HG03571 (cell line): ENCODE results near the gene CLMP.
A peak's percentile ranks its signal among the peaks of the same experiment; 100 is the strongest.
"Not testable (repeated sequence)": the region's sequence is repeated elsewhere in the genome, so short reads cannot be mapped to it uniquely, and the experiment has no call there.

Experiments
- ATAC-seq: cut with Tn5 transposase; IDR thresholded peaks from one replicate; pipeline ENCODE4 v1.9.1; 2021; ENCODE audit not compliant: unreplicated experiment

Gene CLMP

DNA sequence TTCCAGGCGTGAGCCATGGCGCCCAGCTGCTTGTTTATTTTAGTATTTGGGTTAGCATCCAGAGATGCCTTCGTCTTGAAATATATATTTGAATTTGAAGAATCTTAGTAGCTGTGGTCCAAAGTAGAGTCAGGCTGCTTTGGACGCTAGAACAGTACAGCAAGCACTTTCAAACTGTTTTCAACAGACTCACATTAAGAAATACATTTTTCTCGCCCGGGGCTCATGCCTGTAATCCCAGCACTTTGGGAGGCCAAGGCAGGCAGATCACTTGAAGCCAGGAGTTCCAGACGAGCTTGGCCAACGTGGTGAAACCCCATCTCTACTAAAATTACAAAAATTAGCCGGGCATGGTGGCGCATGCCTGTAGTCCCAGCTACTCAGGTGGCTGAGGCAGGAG is 106.2 kb downstream of the CLMP start:
- not testable (repeated sequence) for ATAC-seq

DNA sequence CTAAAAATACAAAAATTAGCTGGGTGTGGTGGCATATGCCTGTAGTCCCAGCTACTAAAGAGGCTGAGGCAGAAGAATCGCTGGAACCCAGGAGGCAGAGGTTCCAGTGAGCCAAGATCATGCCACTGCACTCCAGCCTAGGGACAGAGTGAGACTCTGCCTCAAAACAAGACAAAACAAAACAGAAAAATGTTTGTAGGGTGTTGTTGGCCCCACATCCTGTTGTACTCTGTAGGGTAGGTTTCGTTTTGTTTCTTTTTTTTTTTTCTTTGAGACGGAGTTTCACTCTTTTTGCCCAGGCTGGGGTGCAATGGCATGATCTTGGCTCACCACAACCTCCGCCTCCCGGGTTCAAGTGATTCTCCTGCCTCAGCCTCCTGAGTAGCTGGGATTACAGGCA is 107.4 kb downstream of the CLMP start:
- ATAC-seq, result peak; percentile 86

DNA sequence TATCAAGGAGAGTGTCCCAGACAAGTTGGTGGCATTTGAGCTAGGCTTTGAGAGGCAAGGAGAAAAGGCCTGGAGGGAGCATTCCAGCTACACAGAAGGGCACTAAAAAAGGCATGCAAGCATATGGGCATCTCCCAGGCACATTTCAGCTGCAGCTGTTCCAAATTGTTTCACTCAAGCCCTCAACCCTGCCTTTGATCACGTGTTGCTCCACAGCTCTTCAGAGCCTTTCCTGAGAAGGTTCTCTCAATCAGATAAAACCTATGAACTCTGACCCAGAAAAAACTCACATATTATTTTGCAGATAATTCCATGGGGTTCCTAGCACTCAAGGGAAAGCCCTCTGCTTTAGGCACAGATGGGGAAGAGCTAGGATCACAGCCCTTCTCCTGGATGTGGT is 108.7 kb downstream of the CLMP start:
- ATAC-seq, result no peak

DNA sequence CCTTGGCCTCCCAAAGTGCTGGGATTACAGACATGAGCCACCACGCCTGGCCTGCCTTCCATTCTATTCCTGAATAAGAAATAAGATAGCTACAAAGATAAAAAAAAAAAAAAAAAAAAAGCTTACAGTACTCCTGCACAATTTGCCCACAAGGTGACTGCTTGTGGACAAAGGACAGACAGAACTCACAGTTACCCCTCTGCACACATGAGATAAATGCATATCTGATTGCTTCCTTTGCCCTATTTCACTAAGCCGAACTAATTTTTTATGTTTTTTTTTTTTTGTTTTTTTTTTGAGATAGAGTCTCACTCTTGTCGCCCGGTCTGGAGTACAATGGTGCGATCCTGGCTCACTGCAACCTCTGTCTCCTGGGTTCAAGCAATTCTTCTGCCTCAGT is 109.6 kb downstream of the CLMP start:
- ATAC-seq, result no peak

DNA sequence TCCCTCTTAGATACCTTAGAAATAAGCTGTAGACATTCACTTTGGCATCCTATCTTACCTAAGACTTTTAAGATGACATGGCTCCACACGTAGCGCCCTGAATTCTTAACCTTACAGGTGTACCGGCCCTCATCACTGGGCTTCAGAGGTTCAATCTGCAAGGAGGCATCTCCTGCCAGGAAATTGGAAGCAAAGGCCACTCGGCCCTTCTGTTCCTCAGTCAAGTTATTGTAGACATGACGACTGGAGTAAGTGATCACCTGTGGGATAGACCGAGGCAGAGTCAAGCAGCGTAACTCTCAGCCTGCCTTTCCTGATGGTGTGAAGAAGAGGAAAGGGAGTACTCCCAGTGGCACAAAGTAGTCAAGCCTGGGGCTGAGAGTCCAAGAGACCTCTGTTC is 110.6 kb downstream of the CLMP start:
- ATAC-seq, result no peak

DNA sequence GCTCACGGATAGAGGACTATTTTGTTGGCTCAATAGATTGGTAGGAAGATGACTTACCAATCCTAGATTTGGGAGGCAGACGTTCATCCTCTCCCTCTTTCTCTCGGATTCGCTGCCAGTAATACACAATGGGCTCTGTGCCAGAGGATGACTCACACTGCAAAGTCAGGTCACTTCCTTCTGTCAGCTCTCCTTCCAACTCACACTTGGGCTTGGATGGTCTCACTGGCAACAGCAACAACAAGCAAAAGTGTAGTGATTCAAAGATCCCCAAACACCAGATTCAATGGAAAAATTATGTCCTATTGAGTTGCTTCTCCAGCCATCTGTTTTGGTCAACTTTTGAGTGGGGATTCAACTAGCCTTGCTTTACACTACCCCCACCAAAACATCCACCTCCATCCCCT is 111.4 kb downstream of the CLMP start:
- no peak for ATAC-seq

DNA sequence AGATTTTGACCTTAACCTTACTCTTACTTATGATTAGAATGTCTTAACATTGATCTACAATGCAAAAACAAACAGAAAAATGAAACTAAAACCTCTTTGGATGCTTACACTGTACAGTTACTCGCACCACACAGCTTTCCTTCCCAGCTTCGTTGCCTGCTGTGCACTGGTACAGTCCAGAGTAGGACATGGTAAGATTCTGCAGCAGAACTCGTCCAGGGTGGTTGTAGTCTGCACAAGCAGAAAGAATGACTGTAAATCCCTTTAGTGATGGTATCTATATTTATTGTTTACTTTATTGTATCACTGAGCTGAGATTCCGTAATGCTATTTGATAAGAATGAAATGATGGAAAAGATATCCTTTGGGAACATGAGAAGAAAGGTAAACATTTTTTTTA is 112.1 kb downstream of the CLMP start:
- ATAC-seq, result no peak

DNA sequence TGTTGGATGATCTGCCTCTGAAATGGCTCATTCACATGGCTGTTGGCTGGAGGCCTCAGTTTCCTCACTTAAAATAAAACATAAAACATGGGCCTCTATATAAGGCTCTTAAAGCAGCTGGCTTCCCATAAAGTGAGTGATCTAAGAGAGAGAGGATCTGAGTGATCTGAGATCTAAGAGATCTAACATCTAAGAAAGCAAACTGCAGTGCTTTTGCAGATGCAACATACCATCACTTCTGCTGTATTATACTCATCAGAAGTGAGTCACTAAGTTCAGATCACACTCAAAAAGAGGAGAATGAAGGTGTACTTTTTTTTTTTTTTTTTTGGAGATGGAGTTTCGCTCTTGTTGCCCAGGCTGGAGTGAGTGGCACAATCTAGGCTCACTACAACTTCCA is 115.0 kb downstream of the CLMP start:
- ATAC-seq, result no peak

DNA sequence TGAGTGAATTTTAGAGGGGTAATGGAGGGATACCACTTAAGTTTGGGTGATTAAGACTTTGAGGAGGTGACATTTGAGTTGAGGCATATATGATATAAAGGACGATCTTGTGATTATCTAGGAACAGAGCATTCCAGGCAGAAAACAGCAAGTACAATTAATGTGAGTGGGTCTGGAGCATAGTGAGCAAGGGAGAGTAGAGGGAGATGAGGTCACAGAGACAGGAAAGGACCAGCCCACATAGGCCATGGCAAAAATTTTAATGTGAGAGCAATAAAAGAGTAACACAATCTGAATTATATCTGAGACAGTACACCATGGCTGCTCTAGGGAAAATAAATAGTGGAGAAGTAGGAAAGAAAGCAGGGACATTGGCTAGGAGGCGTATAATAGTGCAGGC is 118.6 kb downstream of the CLMP start:
- no peak for ATAC-seq

DNA sequence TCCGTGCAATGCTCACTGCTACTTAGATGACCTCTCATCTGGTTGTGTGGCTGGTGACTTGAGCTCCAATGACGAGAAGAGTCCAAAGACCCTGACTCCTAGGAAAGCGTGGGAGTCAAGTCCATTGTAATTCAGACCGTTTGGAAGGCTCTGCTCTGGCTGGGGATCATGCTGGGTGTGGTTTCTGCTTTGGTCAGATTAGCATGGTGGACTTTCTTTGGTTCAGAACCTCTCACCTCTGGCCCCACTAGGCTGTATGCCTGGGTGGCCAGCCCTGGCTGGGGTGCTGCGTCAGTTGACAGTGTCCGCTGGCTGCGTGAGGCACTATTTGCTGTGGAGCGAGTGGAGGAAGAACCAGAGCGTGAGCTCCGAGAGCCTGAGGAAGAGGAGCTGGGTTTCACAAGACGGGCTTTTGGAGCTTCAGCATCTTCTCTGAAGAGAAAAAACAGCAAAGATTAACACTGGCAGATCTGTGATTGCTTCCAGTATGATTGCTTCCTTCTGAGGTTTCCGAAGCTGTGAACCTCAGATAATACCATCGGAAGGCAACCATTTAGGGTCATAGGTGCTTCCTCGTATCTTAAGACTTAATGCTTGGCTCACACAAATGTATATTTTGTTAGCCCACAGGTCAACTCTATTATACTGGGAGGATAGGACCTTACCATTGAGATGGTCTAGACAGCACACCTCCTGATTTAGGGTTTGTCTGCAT is 121.5 kb downstream of the CLMP start:
- no peak for ATAC-seq

DNA sequence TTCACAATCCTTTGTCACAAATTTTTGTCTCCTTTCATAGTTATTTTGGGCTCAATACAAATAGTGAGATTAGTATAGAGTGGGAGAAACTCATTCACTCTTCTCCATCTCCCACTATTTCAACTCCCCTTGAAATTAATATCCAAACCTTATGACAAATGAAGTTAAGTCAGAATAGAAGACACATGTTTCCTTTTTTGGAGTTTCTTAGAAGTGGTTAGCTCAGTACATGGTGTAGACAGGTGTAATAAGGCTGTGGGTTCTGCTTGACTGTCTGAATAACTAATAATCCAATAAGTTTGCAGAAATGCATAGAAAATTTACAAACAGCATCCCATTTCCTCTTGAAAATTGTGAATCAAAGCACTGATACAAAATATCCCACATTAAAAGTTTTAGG is 122.3 kb downstream of the CLMP start:
- ATAC-seq, result no peak

DNA sequence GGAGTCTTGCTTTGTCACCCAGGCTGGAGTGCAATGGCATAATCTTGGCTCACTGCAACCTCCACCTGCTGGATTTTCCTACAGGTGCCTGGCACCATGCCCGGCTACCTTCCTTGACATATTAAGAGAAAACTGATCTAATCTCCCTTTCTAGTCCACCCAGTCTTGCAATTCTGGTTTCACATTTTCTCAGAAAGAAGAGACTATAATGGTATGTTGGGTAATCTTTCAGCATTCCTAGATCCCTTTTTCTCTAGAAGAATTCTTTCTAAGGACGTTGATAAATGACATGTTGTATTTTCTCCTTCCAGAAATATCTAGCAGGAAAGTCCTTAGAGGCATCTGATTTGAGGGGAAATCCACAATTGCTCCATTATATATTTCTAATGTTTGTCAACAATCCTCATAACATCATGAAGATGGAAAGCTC is 122.7 kb downstream of the CLMP start:
- no peak for ATAC-seq

DNA sequence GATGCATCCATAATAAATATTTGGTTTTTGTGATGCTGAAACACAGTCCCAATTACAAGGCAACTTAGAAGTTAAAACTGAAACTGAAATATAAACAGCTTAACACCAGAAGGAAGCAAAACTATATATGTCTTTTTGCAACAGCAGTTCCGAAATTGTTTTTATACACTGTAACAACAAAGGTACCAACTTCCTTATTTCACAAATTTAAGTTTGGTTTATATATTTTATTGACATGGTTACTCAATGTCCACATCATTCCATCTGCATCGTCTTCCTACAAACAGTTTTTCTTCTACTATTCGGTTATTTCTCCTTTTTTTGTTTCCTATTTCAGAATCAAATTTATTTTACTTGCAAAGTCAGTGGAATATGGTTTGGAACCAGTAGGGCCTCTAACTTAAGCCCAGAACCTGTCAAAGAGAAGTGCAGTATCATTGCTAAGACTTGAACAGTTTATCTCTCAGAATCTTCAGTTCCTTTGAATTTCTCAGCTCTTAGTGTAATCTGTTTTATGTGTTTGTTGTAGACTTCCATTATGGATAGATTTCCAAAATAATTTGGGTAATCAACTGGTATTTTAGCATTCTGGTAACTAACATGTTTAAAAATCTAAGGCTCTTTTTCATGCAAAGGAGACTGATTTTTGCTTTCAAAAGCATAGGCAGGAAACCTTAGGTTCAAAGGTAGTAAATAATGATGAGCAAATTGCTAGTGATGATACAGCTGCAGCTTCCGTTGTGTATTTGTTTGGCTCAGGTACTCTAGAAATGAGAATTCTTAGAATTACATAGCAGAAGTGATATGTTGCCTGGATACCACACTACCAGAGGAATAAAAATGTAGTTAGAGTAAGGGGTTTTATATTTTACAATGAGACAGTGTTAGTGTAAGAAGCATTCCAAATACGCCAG is 124.9 kb downstream of the CLMP start:
- peak; percentile 53 for ATAC-seq

DNA sequence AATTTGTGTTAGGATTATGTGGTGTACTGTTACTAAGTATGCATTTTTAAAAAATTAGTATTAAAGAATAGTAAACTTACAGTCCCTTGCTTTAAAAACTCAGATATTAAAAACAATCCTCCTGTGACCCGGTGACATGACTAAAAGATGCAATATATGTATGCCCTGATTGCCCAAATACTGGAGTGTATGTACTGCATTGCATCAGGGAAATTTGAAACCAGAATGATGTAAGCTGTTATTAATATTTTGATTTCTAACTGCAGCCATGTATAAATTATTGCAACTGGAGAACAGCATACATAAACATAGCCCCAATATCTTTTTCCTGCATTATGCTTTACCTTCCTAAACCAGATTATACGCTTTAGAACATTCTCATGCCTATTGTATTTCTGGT is 129.4 kb downstream of the CLMP start:
- ATAC-seq, result no peak

DNA sequence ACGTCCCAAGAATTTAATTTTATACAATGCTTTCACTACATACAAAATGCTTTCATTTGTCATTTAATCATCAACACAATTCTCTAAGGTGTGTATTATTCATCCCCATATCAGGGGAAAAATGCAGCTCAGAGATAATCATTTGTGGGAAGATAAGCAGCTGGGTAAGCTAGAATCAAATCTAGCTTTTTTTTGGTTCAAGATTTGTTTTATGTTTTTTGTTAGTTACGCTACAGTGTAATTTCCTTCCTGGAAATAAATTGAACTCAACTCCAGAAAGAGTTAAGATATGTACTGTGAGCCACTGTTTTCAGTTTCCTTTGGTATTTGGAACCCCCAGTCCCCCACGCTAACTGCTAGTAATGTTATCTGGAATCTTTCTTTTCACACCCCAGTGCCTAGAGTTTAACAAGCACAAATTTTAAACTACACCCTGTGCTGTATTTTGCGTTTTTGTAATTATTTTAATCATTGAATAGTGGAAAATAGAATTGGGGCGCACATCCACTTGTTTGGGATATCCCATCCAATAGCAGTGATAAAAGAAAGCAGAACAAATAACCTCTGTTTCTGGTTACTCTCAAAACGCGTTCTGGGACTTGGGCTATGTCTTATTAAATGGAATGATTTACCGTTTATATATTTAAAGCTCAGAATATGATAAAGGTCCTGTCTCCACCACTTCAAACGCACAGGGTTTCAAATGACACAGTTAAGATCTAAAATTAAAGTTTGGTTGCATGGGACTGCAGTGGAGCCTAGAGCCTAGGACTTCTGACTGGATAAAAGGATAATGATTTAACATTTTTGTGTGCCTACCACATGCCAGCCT is 131.0 kb downstream of the CLMP start:
- ATAC-seq, result no peak

DNA sequence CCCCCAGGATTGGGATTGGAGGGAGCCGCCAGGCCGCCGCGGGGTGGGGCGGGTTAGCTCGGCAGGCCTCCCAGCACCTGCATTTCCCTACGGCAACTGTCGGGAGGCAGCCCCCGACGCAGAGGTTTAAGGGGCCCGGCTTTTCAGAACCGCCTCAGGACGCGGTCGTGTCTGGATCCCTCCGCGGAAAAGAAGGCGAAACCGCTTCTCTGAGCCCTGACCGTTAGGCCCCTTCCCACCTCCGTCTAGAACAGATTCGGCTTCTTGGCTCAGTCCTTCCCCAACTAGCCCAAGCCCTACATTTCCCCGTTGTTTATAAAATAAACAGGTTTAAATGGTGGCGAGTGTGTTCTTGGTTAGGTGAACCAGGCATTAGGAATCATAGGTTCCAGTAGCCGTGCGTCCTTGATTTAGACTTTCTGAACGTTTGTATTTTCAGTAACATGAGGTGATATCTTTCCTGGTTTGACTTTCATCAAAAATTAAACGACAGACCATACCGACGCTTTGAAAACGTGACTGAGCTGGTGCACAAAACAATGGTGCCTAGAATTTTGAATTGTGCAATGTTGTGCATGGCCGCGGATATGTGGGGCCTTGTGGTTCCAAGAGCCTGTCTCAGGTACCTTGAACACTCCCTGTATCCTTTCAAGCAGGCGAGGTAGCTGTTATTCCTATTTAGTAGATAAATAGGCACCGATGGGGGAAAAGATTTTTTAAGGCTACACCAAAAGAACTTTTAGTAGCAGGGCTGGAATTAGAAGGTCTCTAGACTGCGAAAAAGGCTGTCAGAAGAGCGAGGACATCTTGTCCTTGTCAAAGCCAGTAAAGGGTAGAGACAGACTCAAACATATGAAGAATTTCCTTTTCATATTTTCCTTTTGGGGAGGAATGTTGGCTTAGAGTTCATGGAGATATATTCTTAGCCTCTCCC is 131.9 kb downstream of the CLMP start:
- ATAC-seq, result no peak

DNA sequence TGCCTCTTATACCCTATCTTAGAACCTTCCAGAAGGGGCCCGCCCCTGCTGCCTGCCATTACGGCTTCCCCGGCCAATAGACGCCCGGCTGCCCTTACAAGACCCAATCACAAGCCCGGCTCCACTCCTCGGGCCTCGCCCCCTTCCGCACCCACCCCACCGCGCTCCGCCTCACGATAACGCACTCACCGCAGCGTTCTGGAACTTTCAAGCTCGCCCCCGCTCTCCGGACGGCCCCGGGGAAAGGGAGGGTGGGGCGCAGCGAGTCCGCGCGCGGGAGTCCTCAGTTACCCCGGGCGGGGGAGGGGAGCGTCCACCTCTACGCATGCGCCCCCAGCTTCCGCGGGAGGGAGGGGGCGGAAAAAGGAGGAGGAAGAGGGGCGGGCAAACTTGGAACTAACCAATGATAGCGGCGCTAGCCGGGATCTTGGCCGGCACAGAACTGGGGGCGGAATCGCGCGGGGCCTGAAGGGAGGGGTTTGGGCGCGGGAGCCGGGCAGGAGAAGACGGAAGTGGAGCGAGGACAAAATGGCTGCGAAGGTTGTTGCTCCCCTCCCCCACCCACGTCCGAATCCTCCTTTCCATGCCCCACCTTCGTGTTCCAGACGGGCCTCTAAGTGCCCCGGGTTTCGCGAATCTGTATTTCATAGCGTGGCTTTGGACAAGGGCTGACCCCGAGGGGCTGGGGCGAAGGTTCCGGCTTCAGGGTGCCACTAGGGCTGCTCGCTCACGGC is 132.7 kb downstream of the CLMP start:
- peak; percentile 85 for ATAC-seq

DNA sequence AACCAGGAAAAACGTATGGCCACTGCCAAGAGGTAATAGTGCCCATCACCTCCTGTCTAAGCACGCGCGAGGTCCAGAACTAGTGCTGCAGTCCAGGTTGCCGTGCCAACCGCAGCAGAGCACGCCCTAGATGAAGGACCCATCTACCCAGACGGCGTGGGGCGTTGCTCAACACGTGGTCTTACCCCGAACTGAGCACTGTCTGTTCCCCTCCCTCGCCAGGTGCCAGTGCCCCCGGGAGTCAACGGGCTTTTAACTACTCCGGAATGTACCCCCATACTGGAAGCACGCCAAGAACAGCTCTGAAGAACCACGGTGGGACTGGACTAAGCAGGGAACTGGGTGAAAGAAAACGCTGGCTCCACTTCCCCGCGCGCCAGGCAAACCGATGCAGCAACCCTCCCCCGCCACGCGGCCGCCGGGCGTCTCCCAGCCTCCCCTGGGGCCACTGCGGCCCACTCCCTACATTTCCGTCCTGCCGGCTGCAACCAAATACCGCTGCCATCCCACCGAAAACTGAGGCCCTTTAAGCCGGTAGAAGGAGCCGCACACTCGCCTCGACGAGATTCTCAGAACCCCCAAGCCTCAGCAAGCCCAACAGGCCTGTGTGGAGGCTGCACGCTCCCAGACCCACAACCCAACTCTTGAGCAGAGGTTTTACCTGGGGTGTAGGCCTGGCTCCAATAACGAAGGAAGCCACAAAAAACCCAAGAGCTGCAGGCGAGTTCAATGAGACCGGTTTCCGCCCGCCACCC is 133.5 kb downstream of the CLMP start, which contains the start of gene HSPA8:
HSPA8 (minus strand) TSS at position 734 of the 755 bp plus-strand sequence. CDS start 812 bp downstream, outside the sequence.
- peak; percentile 4 for ATAC-seq
